ENCODE data around the gene E2F6. TPM values are rescaled to one million over a fixed set of nuclear protein-coding genes. Genes with fewer than 3 reads are reported as not detected.

E2F6 gene
- total RNA-seq, 4 donors from 2014 or later, result 10.1 to 18.2 (median 13.4) TPM

DNA sequence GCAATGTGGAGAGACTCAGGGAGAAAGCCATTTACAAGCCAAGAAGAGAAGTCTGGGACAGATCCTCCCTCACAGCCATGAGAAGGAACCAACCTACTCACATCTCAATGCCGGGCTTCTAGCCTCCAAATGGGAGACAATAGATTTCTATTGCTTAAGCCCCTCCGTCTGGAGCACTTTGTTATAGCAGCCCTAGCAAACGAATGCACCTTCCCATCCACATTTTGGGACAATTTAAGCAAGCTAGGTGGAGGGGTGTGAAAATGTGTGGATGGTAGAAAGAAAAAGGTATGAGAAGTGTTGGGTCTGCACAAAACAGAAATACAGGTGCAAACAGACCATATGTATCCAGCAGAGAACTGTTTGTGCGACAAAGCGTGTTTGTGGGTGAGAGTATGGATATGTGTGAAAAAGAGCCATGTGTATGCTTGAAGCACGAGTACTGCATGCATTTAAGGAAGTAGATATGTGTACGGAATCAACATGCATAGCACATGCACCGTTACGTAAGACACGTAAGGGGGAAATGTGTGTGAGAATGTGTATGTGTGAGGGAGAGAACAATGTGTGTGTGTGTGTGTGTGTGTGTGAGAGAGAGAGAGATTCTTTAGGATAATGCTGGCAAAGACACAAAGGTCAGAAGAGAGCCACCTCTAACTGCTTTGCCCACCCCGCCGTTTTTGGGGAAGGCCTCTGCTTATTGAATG, 13.1 kb upstream of the E2F6 start:
- intact Hi-C loops (cut with DNase I; ENCODE audit: low total_unique reads), result loop anchor here (5.0 kb wide), 1 partner anchor 103 kb away; no protein-coding TSS in a partner anchor
- no peak overlapping the region for H3K4me3 ChIP-seq (ENCODE audit: low read depth, poor library complexity, severe bottlenecking)
- DNase-seq (ENCODE audit: low spot score in 2 of 2), result no peak
- 72 to 74% methylated on average over 12 of the region's 12 CpGs for whole genome bisulfite sequencing, 2 donors
- TF ChIP-seq, protein P1, sequence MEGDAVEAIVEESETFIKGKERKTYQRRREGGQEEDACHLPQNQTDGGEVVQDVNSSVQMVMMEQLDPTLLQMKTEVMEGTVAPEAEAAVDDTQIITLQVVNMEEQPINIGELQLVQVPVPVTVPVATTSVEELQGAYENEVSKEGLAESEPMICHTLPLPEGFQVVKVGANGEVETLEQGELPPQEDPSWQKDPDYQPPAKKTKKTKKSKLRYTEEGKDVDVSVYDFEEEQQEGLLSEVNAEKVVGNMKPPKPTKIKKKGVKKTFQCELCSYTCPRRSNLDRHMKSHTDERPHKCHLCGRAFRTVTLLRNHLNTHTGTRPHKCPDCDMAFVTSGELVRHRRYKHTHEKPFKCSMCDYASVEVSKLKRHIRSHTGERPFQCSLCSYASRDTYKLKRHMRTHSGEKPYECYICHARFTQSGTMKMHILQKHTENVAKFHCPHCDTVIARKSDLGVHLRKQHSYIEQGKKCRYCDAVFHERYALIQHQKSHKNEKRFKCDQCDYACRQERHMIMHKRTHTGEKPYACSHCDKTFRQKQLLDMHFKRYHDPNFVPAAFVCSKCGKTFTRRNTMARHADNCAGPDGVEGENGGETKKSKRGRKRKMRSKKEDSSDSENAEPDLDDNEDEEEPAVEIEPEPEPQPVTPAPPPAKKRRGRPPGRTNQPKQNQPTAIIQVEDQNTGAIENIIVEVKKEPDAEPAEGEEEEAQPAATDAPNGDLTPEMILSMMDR (IDR thresholded peaks at IDR 0.05), result peak in 1 of 3 donors; percentile 21
- TF ChIP-seq POLR2A (IDR thresholded peaks at IDR 0.05), result no peak

DNA sequence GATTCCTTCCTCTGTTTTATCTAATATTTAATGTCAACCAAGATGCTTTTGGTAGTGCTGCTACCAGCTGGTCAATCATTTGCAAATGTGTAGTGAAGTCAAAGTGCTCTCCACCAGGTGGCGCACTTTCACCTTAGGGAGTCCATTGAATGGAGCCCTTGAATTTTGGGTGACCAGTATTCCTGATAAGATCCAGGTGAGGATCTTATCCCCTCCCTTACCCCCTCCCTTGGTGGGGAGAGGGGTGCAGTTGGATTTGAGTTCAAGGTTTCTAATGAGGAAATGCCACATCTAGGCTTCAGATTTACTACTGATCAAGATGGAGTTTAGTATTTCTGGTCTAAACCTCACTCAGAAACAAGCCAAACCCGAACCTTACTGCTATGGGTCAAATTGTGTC, 12.0 kb upstream of the E2F6 start:
- peak; percentile 91 to 97 for DNase-seq (ENCODE audit: low spot score in 2 of 2)
- 34% methylated on average over 2 of the region's 2 CpGs for WGBS, 2 donors
- no peak overlapping the region for H3K4me3 ChIP-seq (ENCODE audit: low read depth, poor library complexity, severe bottlenecking)
- intact Hi-C loops (cut with DNase I; ENCODE audit: low total_unique reads), result loop anchor here (5.0 kb wide), 1 partner anchor 104 kb away; no protein-coding TSS in a partner anchor
- no peak for TF ChIP-seq POLR2A (IDR thresholded peaks at IDR 0.05)
- TF ChIP-seq, protein P1 (IDR thresholded peaks at IDR 0.05), result peak in 1 of 3 donors; percentile 40

DNA sequence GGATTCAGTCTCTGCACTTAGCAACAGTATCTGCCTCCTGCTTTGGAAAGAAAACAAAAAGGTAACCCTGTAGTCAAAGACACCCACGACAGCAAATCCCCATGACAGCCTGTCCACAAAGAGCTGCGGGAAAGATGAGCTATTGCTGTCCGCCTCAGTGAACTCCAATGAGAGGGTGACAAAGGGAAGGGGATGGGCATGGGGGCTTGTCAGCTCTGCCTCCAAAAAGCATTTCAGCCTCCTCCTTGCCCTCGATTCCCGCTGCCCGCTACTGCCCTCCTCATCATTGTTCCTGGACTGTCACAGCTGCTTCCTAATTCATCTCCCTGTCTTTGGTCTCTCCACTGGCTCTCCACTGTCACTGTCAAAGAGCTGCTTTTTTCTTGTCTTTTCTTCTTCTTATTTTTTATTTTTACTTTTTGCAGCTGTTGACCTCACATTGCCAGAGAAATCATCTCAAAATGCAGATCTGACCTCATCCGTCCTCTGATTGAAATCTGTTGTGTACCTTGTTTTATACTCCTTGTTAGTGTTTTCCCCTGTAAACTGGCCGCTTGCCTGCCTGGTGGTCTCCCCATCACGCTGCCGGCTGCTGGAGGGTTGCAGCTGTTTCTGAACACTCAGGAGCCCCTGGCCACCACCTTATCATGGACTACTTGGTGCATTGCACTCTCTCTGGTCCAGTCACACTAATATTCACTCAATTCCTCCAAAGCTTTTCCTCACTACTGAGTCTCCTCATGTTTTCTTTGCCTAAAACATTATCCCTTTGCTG, 7.9 kb upstream of the E2F6 start:
- intact Hi-C loops (cut with DNase I; ENCODE audit: low total_unique reads), result no loop called here
- no peak for DNase-seq (ENCODE audit: low spot score in 2 of 2)
- no peak for TF ChIP-seq POLR2A (IDR thresholded peaks at IDR 0.05)
- TF ChIP-seq, protein P1 (IDR thresholded peaks at IDR 0.05), result no peak
- H3K4me3 ChIP-seq (ENCODE audit: low read depth, poor library complexity, severe bottlenecking), result no peak overlapping the region
- WGBS, 2 donors, result 70 to 80% methylated on average over 10 of the region's 10 CpGs

DNA sequence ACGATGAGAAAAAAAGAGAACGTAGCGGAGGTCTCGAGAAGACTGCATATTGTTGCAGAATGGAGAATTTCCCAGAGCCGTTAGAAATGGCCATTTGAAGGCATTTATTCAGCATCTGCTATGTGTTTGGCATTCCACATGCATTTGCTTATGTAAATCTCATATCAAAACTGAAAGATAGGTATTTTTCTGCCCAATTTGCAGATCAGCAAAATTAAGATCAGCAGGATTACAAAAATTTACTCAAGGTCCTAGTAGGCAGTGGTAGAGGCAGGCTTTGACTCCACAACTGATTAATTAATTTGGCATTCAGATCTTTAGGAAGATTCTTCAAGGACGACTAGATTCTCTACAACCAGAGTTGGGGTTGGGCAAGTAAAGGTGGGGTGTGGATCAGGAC, 1.8 kb upstream of the E2F6 start:
- intact Hi-C loops (cut with DNase I; ENCODE audit: low total_unique reads), result no loop called here
- no peak overlapping the region for H3K4me3 ChIP-seq (ENCODE audit: low read depth, poor library complexity, severe bottlenecking)
- WGBS, 2 donors, result 68 to 79% methylated on average over 6 of the region's 6 CpGs
- TF ChIP-seq, protein P1 (IDR thresholded peaks at IDR 0.05), result no peak
- no peak for TF ChIP-seq POLR2A (IDR thresholded peaks at IDR 0.05)
- no peak for DNase-seq (ENCODE audit: low spot score in 2 of 2)

DNA sequence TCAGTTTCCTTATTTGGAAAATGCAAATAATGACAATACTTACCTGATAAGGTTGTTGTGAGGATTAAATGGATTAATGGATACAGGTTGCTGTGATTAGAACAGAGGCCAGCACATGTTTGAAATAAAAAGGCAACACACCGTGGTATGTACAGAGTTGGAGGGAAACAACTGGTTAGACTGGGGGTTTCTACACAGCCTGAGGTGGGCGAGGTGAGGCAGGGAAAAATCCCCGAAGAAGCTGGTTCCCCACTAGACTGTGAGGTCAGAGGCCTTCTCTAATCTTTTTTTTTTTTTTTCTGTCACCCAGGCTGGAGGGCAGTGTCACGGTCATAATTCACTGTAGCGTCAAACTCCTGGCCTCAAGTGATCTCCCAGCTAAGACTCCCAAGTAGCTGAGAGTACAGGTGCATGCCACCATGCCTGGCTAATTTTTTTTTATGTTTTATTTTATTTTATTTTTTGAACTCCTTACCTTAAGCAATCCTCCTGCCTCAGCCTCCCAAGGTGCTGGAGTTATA, 1.2 kb upstream of the E2F6 start:
- no peak for DNase-seq (ENCODE audit: low spot score in 2 of 2)
- H3K4me3 ChIP-seq (ENCODE audit: low read depth, poor library complexity, severe bottlenecking), result no peak overlapping the region
- intact Hi-C loops (cut with DNase I; ENCODE audit: low total_unique reads), result no loop called here
- WGBS, 2 donors, result 83 to 86% methylated on average over 5 of the region's 5 CpGs
- TF ChIP-seq, protein P1 (IDR thresholded peaks at IDR 0.05), result no peak
- TF ChIP-seq POLR2A (IDR thresholded peaks at IDR 0.05), result no peak

Data from lower leg skin (tissue), 4 donors.